H9 (cell line): ENCODE measurements around the gene ERC2. TPM values are rescaled to one million over a fixed set of nuclear protein-coding genes. Genes with fewer than 3 reads are reported as not detected.

Experiments
- DNase-seq: peaks from one replicate; pipeline ENCODE4 v3.0.0-alpha.2; 2017
- H2AFZ ChIP-seq: one replicate; pipeline ENCODE4 v1.6.1; 2013; ENCODE audit warnings: mild to moderate bottlenecking, low read length, control low read depth, moderate library complexity
- H2AK5ac ChIP-seq: 2 replicates; pipeline ENCODE4 v1.6.1; 2013; ENCODE audit warnings: low read length, control low read depth, mixed read lengths; ENCODE audit not compliant: insufficient read length
- H2BK120ac ChIP-seq: one replicate; pipeline ENCODE4 v1.6.1; 2013; ENCODE audit warnings: low read depth, mild to moderate bottlenecking, low read length, control low read depth, inconsistent platforms; ENCODE audit not compliant: poor library complexity, severe bottlenecking
- H2BK12ac ChIP-seq: 2 replicates; pipeline ENCODE4 v1.6.1; 2013; ENCODE audit warnings: low read length, control low read depth, mixed read lengths, low read depth; ENCODE audit not compliant: insufficient read length
- H2BK15ac ChIP-seq: 2 replicates; pipeline ENCODE4 v1.6.1; 2013; ENCODE audit warnings: low read depth, low read length, control low read depth
- H2BK20ac ChIP-seq: one replicate; pipeline ENCODE4 v1.6.1; 2013; ENCODE audit warnings: low read depth, mild to moderate bottlenecking, low read length, control low read depth, inconsistent platforms; ENCODE audit not compliant: poor library complexity, severe bottlenecking
- H2BK5ac ChIP-seq: 2 replicates; pipeline ENCODE4 v1.6.1; 2013; ENCODE audit warnings: low read length, control low read depth, mixed read lengths; ENCODE audit not compliant: insufficient read length
- H3K14ac ChIP-seq: 2 replicates; pipeline ENCODE4 v1.6.1; 2013; ENCODE audit warnings: low read length, control low read depth; ENCODE audit not compliant: insufficient read depth
- H3K18ac ChIP-seq: 2 replicates; pipeline ENCODE4 v1.6.1; 2013; ENCODE audit warnings: low read depth, mild to moderate bottlenecking, mixed read lengths, low read length, control low read depth; ENCODE audit not compliant: insufficient read length
- H3K23ac ChIP-seq: 2 replicates; pipeline ENCODE4 v1.6.1; 2013; ENCODE audit warnings: low read length, control low read depth, mixed read lengths, low read depth; ENCODE audit not compliant: insufficient read length
- H3K23me2 ChIP-seq: 2 replicates; pipeline ENCODE4 v1.6.1; 2013; ENCODE audit warnings: low read depth, mild to moderate bottlenecking, mixed read lengths, low read length, control low read depth; ENCODE audit not compliant: insufficient read length, poor library complexity, severe bottlenecking
- H3K27ac ChIP-seq: 2 replicates; pipeline ENCODE4 v1.5.1; 2013; ENCODE audit warnings: low read length, control low read depth, mixed read lengths, low read depth; ENCODE audit not compliant: insufficient read length
- H3K27me3 ChIP-seq: 2 replicates; pipeline ENCODE4 v1.6.1; 2013; ENCODE audit warnings: low read length, control low read depth, inconsistent platforms; ENCODE audit not compliant: insufficient read depth
- H3K4ac ChIP-seq: 2 replicates; pipeline ENCODE4 v1.6.1; 2013; ENCODE audit warnings: low read depth, mild to moderate bottlenecking, control low read depth, inconsistent platforms, low read length, moderate library complexity
- H3K4me1 ChIP-seq: 2 replicates; pipeline ENCODE4 v1.6.1; 2013; ENCODE audit warnings: low read length, control low read depth, inconsistent platforms; ENCODE audit not compliant: insufficient read depth
- H3K4me2 ChIP-seq: 2 replicates; pipeline ENCODE4 v1.6.1; 2013; ENCODE audit warnings: low read length, control low read depth, mixed read lengths; ENCODE audit not compliant: insufficient read length, insufficient read depth
- H3K56ac ChIP-seq: 2 replicates; pipeline ENCODE4 v1.6.1; 2013; ENCODE audit warnings: low read depth, mild to moderate bottlenecking, mixed read lengths, low read length, control low read depth; ENCODE audit not compliant: insufficient read length
- H3K79me1 ChIP-seq: 2 replicates; pipeline ENCODE4 v1.6.1; 2013; ENCODE audit warnings: low read depth, mild to moderate bottlenecking, moderate library complexity, low read length, control low read depth, inconsistent platforms; ENCODE audit not compliant: insufficient read depth, poor library complexity, severe bottlenecking
- H3K79me2 ChIP-seq: 2 replicates; pipeline ENCODE4 v1.6.1; 2013; ENCODE audit warnings: low read length, control low read depth, inconsistent platforms; ENCODE audit not compliant: insufficient read depth
- H3K9ac ChIP-seq: 2 replicates; pipeline ENCODE4 v1.6.1; 2013; ENCODE audit warnings: low read length, control low read depth, mixed read lengths; ENCODE audit not compliant: insufficient read length; ENCODE audit errors: extremely low read depth
- H3K9me3 ChIP-seq: one replicate; pipeline ENCODE4 v1.6.1; 2013; ENCODE audit warnings: low read depth, low read length, inconsistent platforms; ENCODE audit not compliant: control insufficient read depth
- H3T11ph ChIP-seq: one replicate; pipeline ENCODE4 v1.6.1; 2013; ENCODE audit warnings: mild to moderate bottlenecking, low read length, control low read depth, inconsistent platforms
- H4K20me1 ChIP-seq: one replicate; pipeline ENCODE4 v1.6.1; 2013; ENCODE audit not compliant: control insufficient read depth, insufficient read length, insufficient read depth
- H4K5ac ChIP-seq: 2 replicates; pipeline ENCODE4 v1.6.1; 2013; ENCODE audit warnings: low read depth, mild to moderate bottlenecking, mixed read lengths, low read length, control low read depth; ENCODE audit not compliant: insufficient read length
- H4K8ac ChIP-seq: replicated peaks from 2 replicates; pipeline ENCODE4 v1.6.1; 2013; ENCODE audit warnings: low read length, control low read depth, mixed read lengths, low read depth; ENCODE audit not compliant: insufficient read length
- H4K91ac ChIP-seq: 2 replicates; pipeline ENCODE4 v1.6.1; 2013; ENCODE audit warnings: low read depth, mild to moderate bottlenecking, moderate library complexity, mixed read lengths, low read length, control low read depth; ENCODE audit not compliant: insufficient read length
- H3K27ac Mint-ChIP-seq, 3 experiments: 2 replicates in 2 of 3; 3 replicates in 1 of 3; pipeline ENCODE4 v1.8.0; 2020 to 2021; ENCODE audit warnings: mixed read lengths in 3 of 3, mild to moderate bottlenecking in 1 of 3, moderate library complexity in 1 of 3
- H3K27me3 Mint-ChIP-seq: 2 replicates; pipeline ENCODE4 v1.8.0; 2021; ENCODE audit warnings: low read depth, mild to moderate bottlenecking, moderate library complexity, mixed read lengths
- H3K36me3 Mint-ChIP-seq, 3 experiments: 2 replicates in 2 of 3; 3 replicates in 1 of 3; pipeline ENCODE4 v1.8.0; 2020 to 2021; ENCODE audit warnings: low read depth in 3 of 3, mixed read lengths in 3 of 3; ENCODE audit not compliant: insufficient read depth in 1 of 3
- H3K4me1 Mint-ChIP-seq, 2 experiments: 2 replicates each; pipeline ENCODE4 v1.8.0; 2020; ENCODE audit warnings: mixed read lengths in 2 of 2
- H3K4me3 Mint-ChIP-seq, 2 experiments: 2 replicates in 1 of 2; 3 replicates in 1 of 2; pipeline ENCODE4 v1.8.0; 2020 to 2021; ENCODE audit warnings: mild to moderate bottlenecking in 2 of 2, mixed read lengths in 2 of 2, moderate library complexity in 1 of 2
- H3K9me3 Mint-ChIP-seq, 2 experiments: 2 replicates in 1 of 2; 3 replicates in 1 of 2; pipeline ENCODE4 v1.8.0; 2020; ENCODE audit warnings: mild to moderate bottlenecking in 2 of 2, mixed read lengths in 2 of 2, moderate library complexity in 1 of 2
- CTCF ChIP-seq: fragments of 200-600 bp; sonication (generic); conservative IDR thresholded peaks from 3 replicates; pipeline ENCODE4 v1.8.0; 2021; ENCODE audit warnings: antibody characterized with exemption, mild to moderate bottlenecking
- WGBS: extraction: QIAGEN DNeasy Blood & Tissue Kit; methylation state at CpG from one replicate; pipeline ENCODE4 v1.1.7; 2013; ENCODE audit warnings: missing lambda C conversion rate, low lambda C conversion rate, mixed read lengths; ENCODE audit not compliant: insufficient read length; ENCODE audit errors: extremely low coverage; 5-methylcytosine and 5-hydroxymethylcytosine counted together
- total RNA-seq: library from RNA; stranded (reverse); gene quantifications from 2 replicates; pipeline ENCODE4 v1.2.1, GENCODE V29; 2021

Gene ERC2
- total RNA-seq, 1 experiment from 2014 or later = 15.4 TPM

- Mint-ChIP-seq H3K9me3 (no peaks in the 10 kb centered on the region), H3K4me1 (peaks cover 0 to 7% of the 10 kb centered on the region in 2 experiments; a peak in 2 of 4 replicates), H3K27me3 (no peaks in the 10 kb centered on the region), H3K27ac (no peak overlapping the region), H3K36me3 (no peaks in the 10 kb centered on the region), H3K4me3 (no peak overlapping the region)
- H2BK15ac ChIP-seq = no peak overlapping the region
- no peak for DNase-seq
- H2AK5ac ChIP-seq = no peak overlapping the region
- H3K56ac ChIP-seq = no peak overlapping the region
- no peak overlapping the region for H3T11ph ChIP-seq
- H3K18ac ChIP-seq = no peak overlapping the region
- no peak overlapping the region for H4K8ac ChIP-seq
- WGBS = no CpG with 5 or more reads among the region's 3 CpGs
- no peaks in the 10 kb centered on the region for H3K9me3 ChIP-seq
- H4K5ac ChIP-seq = no peak overlapping the region
- TF ChIP-seq CTCF = no peak
- H2BK120ac ChIP-seq = no peak overlapping the region
- H3K79me2 ChIP-seq = no peaks in the 10 kb centered on the region
- H2BK20ac ChIP-seq = no peak overlapping the region
- H2BK5ac ChIP-seq = no peak overlapping the region
- H3K79me1 ChIP-seq = no peaks in the 10 kb centered on the region
- no peak overlapping the region for H3K14ac ChIP-seq
- H3K23ac ChIP-seq = no peak overlapping the region
- no peak overlapping the region for H4K91ac ChIP-seq
- no peak overlapping the region for H3K4ac ChIP-seq
- no peaks in the 10 kb centered on the region for H4K20me1 ChIP-seq
- H3K4me2 ChIP-seq = no peak overlapping the region
- no peak overlapping the region for H2BK12ac ChIP-seq
- H3K9ac ChIP-seq = no peak overlapping the region
- H3K27me3 ChIP-seq = no peaks in the 10 kb centered on the region
- H2AFZ ChIP-seq = no peak overlapping the region
- H3K27ac ChIP-seq = no peak overlapping the region
- no peaks in the 10 kb centered on the region for H3K23me2 ChIP-seq
- H3K4me1 ChIP-seq = no peaks in the 10 kb centered on the region
Measured at GRCh38 chr3:55903680-55904079, 564.6 kb downstream of the ERC2 start.
